Measurements from ENCODE around the gene TNKS1BP1.

DNA sequence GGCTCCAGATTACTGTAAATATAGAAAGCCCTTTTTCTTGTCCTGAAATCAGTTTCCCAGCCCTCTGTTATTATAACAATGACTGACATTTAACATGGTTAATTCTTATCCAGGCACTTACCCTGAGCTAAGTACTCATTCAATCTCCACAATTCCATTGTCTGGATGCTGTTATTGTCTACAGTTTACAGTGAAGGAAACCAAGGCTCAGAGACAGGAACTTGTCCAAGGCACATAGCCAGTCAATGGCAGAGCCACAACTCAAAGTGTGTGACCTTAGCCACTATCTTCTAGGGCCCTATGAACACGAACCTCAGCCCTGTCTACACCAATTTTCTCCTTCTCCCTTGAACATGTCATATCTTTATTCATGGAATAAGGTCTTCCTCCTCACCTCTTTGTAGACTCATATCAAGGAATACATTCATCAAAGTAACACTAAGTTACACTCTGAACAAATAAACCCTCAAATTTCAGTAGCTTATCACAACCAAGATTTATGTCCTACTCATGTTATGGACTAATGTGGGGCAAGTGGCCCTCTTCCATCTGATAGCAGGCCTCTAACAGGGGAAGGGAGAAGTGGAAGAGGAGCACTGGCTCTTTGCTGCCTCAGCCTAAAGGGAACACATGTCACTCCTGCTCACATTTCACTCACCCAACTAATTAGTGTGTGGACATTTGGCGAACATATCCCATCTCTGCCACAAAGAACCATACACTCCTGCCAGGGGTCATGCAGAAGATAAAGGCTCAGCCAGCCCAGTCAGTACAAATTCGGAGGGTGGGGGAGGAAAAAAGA is 48.4 kb downstream of the TNKS1BP1 start:
- TF ChIP-seq, protein P1, sequence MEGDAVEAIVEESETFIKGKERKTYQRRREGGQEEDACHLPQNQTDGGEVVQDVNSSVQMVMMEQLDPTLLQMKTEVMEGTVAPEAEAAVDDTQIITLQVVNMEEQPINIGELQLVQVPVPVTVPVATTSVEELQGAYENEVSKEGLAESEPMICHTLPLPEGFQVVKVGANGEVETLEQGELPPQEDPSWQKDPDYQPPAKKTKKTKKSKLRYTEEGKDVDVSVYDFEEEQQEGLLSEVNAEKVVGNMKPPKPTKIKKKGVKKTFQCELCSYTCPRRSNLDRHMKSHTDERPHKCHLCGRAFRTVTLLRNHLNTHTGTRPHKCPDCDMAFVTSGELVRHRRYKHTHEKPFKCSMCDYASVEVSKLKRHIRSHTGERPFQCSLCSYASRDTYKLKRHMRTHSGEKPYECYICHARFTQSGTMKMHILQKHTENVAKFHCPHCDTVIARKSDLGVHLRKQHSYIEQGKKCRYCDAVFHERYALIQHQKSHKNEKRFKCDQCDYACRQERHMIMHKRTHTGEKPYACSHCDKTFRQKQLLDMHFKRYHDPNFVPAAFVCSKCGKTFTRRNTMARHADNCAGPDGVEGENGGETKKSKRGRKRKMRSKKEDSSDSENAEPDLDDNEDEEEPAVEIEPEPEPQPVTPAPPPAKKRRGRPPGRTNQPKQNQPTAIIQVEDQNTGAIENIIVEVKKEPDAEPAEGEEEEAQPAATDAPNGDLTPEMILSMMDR (IDR thresholded peaks at IDR 0.05), result no peak
- no peak for TF ChIP-seq EZH2 (IDR thresholded peaks at IDR 0.05)
- no peak for TF ChIP-seq EZH2phosphoT487 (IDR thresholded peaks at IDR 0.05)
